ENCODE results near the gene ARHGAP21.

GRCh38 chr10:24690961-24691512, 32.6 kb downstream of the ARHGAP21 start:
- TF ChIP-seq CTCF (IDR thresholded peaks at IDR 0.05) (no peak), POLR2AphosphoS5 (IDR thresholded peaks at IDR 0.05; ENCODE audit: low read depth, low read length) (no peak), REST (IDR thresholded peaks at IDR 0.05; ENCODE audit: insufficient read depth in 1 of 2, low read depth in 2 of 2, low read length in 1 of 2) (no peak), SIN3A (IDR thresholded peaks at IDR 0.05; ENCODE audit: borderline replicate concordance, insufficient read depth, low read depth, low read length) (no peak)
